RWPE2 (cell line): ENCODE data around the gene ERCC6L2.

Experiments
- ATAC-seq: fragments of 200-7000 bp; cut with Tn5 transposase; 3 replicates; pipeline ENCODE4 v1.9.1; 2021; ENCODE audit warnings: low read depth
- DNase-seq: peaks from one replicate; pipeline ENCODE4 v3.0.0-alpha.2; 2020; ENCODE audit warnings: low spot score
- H3K27ac ChIP-seq: fragments of 450-650 bp; 2 replicates; pipeline ENCODE4 v1.5.1; 2017; ENCODE audit warnings: mild to moderate bottlenecking; ENCODE audit not compliant: poor library complexity, severe bottlenecking
- H3K27me3 ChIP-seq: fragments of 250-450 bp; sonication (Bioruptor Pico); 2 replicates; pipeline ENCODE4 v1.5.1; 2021; ENCODE audit warnings: mild to moderate bottlenecking, moderate library complexity; ENCODE audit not compliant: insufficient read depth, poor library complexity, severe bottlenecking
- H3K36me3 ChIP-seq: fragments of 250-450 bp; sonication (Bioruptor Pico); 2 replicates; pipeline ENCODE4 v1.5.1; 2020; ENCODE audit warnings: low read depth, mild to moderate bottlenecking, moderate library complexity
- H3K4me1 ChIP-seq: fragments of 250-450 bp; sonication (Bioruptor Pico); 2 replicates; pipeline ENCODE4 v1.5.1; 2021; ENCODE audit warnings: mild to moderate bottlenecking, moderate library complexity; ENCODE audit not compliant: insufficient read depth, poor library complexity, severe bottlenecking
- H3K4me3 ChIP-seq: fragments of 250-450 bp; sonication (Bioruptor Pico); 2 replicates; pipeline ENCODE4 v1.5.1; 2021; ENCODE audit warnings: mild to moderate bottlenecking, moderate library complexity; ENCODE audit not compliant: severe bottlenecking
- H3K9me3 ChIP-seq: fragments of 250-450 bp; sonication (Bioruptor Pico); 2 replicates; pipeline ENCODE4 v1.5.1; 2021; ENCODE audit warnings: mild to moderate bottlenecking, moderate library complexity; ENCODE audit not compliant: severe bottlenecking
- TF ChIP-seq, protein P1 (sequence below): fragments of 450-650 bp; IDR thresholded peaks from one replicate; pipeline ENCODE4 v1.5.1; 2017; ENCODE audit warnings: mild to moderate bottlenecking, moderate library complexity; ENCODE audit not compliant: poor library complexity, severe bottlenecking

Gene ERCC6L2

DNA sequence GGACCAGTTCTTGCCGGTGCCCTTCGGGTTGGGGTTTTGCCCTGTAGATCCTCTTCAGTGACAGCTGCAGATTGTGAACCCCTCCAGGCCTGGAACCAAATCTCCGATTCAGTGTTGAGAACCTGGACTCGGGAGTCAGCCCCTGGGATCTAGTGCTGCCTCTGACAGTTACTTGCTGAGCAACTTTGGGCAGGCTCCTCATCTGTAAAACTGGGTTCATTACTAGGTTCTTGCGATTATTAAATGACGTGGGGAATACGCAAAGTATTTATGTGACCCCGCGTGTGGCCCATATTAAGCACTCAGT is 600 bp downstream of the ERCC6L2 start:
- DNase-seq (no peak), ATAC-seq (peak; percentile 15)
- TF ChIP-seq, protein P1, sequence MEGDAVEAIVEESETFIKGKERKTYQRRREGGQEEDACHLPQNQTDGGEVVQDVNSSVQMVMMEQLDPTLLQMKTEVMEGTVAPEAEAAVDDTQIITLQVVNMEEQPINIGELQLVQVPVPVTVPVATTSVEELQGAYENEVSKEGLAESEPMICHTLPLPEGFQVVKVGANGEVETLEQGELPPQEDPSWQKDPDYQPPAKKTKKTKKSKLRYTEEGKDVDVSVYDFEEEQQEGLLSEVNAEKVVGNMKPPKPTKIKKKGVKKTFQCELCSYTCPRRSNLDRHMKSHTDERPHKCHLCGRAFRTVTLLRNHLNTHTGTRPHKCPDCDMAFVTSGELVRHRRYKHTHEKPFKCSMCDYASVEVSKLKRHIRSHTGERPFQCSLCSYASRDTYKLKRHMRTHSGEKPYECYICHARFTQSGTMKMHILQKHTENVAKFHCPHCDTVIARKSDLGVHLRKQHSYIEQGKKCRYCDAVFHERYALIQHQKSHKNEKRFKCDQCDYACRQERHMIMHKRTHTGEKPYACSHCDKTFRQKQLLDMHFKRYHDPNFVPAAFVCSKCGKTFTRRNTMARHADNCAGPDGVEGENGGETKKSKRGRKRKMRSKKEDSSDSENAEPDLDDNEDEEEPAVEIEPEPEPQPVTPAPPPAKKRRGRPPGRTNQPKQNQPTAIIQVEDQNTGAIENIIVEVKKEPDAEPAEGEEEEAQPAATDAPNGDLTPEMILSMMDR, result no peak
- H3K4me3 ChIP-seq, result no peak overlapping the region
- H3K27ac ChIP-seq, result no peak overlapping the region
- H3K36me3 ChIP-seq, result peaks cover 20% of the 10 kb centered on the region
- no peaks in the 10 kb centered on the region for H3K27me3 ChIP-seq
- H3K4me1 ChIP-seq, result peaks cover 17% of the 10 kb centered on the region
- H3K9me3 ChIP-seq, result no peaks in the 10 kb centered on the region

DNA sequence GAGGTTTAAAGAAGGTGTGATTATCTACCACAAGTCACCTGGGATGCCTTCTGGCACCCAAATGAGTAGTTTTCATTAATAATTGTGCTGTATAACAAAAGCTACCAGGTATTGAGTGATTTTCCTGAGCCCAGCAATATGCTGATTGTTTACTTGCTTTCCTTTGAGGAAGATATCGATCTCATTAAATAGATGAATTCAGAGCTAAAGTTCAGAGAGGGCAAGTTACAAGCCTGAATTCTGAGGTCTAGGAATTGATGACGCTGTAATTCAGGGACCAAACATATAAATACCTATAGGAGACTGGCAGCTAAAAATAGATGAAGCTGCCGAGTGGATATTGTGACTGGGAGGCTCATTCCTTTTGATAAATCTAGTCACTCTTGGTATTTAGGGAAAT is 1.1 kb downstream of the ERCC6L2 start:
- Histone ChIP-seq H3K4me1 (peaks cover 17% of the 10 kb centered on the region), H3K9me3 (no peaks in the 10 kb centered on the region), H3K27me3 (no peaks in the 10 kb centered on the region), H3K36me3 (peaks cover 25% of the 10 kb centered on the region), H3K4me3 (no peak overlapping the region), H3K27ac (no peak overlapping the region)
- ATAC-seq (no peak), DNase-seq (no peak)
- TF ChIP-seq, protein P1, result no peak

DNA sequence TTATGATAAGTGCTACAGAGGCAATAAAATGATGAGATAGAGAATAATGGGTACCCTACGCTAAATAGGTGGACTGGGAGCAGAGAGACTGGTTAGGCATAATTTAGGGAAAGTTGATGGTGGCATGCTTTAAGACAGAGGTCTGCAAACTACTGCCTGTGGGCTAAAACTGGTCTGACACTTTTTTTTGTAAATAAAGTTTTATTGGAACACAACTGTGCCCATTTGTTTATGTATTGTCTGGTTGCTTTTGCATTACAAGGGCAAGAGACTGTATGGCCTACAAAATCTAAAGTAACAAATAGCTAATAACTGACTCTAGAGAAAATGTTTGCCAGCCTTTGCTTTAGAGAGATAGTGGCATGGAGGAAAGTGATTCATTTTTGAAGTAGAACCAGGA is 2.5 kb downstream of the ERCC6L2 start:
- TF ChIP-seq, protein P1, result no peak
- H3K4me1 ChIP-seq, result peaks cover 17% of the 10 kb centered on the region
- H3K4me3 ChIP-seq, result no peak overlapping the region
- H3K27me3 ChIP-seq, result no peaks in the 10 kb centered on the region
- H3K9me3 ChIP-seq, result no peaks in the 10 kb centered on the region
- peaks cover 26% of the 10 kb centered on the region for H3K36me3 ChIP-seq
- H3K27ac ChIP-seq, result no peak overlapping the region
- DNase-seq (no peak), ATAC-seq (no peak)

DNA sequence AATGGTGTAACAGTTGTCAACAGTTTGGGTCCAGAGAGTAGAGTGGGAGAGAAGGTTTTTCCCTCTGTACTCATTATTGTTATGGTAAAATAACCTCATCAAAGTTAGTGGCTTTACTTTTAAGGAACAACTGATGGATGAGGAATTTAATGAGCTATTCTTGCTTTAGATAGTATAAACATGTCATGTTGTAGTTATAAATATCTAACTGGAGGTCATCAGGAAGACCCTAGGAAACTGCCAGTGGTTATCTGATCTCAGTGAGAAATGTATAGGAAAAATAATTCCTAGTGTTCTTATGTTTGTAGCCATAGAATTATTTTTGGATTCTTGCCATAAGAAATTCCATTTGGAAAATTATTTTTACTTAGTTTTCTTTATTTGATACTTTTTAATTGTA is 4.1 kb downstream of the ERCC6L2 start:
- H3K27ac ChIP-seq, result no peak overlapping the region
- no peaks in the 10 kb centered on the region for H3K27me3 ChIP-seq
- ATAC-seq, result no peak
- no peak for DNase-seq
- H3K36me3 ChIP-seq, result peaks cover 35% of the 10 kb centered on the region
- TF ChIP-seq, protein P1, result no peak
- peaks cover 8% of the 10 kb centered on the region for H3K4me1 ChIP-seq
- H3K4me3 ChIP-seq, result no peak overlapping the region
- no peaks in the 10 kb centered on the region for H3K9me3 ChIP-seq

DNA sequence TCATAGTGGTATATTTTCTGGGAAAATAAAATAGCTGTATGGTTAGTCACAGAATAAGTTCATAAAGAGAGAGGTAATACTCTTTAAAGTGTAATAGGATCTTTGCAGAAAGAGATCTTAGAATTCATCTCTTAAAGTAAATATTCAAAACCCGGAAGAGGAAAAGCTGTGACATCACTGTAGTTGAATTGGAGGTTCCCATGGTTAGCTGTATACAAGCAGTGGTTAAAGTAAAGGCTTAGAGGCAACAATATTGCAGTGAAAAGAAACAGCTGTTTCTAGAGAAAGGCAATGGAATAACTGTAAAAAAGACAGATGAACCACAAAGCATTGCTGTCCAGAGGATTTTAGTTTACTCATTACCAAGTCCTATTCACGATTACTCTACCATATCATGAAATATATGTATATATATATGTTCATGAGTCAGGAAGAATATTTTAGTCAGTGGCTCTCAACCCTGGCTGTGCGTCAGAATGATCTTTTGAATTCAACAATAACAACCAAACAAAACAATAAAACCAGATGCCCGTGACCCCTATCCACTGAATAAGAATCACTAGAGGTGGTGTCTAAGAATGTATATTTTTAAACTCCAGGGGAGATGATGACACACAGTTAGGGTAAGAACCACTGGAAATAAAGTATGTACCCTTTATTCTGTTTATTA is 4.7 kb downstream of the ERCC6L2 start:
- Histone ChIP-seq H3K36me3 (peaks cover 40% of the 10 kb centered on the region), H3K27me3 (no peaks in the 10 kb centered on the region), H3K4me3 (no peak overlapping the region), H3K4me1 (peaks cover 8% of the 10 kb centered on the region), H3K9me3 (no peaks in the 10 kb centered on the region), H3K27ac (no peak overlapping the region)
- DNase-seq (no peak), ATAC-seq (no peak)
- TF ChIP-seq, protein P1, result no peak
